Ishikawa (cell line): ENCODE data around the gene S100G.

Experiments used
- CEBPB ChIP-seq: IDR thresholded peaks from 2 replicates; pipeline ENCODE4 v1.6.1; 2012
- CREB1 ChIP-seq: IDR thresholded peaks from 2 replicates; pipeline ENCODE4 v1.6.1; 2012; ENCODE audit warnings: low read depth
- EP300 ChIP-seq: IDR thresholded peaks from 2 replicates; pipeline ENCODE4 v1.6.1; 2012; ENCODE audit warnings: borderline replicate concordance
- TAF1 ChIP-seq: IDR thresholded peaks from 2 replicates; pipeline ENCODE4 v1.6.1; 2012; ENCODE audit warnings: low read depth, mild to moderate bottlenecking
- TEAD4 ChIP-seq: IDR thresholded peaks from 2 replicates; pipeline ENCODE4 v1.6.1; 2012
- ZBTB7A ChIP-seq: IDR thresholded peaks from 2 replicates; pipeline ENCODE4 v1.6.1; 2012; ENCODE audit warnings: low read depth
- TF ChIP-seq, protein P1 (sequence below): IDR thresholded peaks from 2 replicates; pipeline ENCODE4 v1.6.1; 2012; ENCODE audit warnings: low read depth, mild to moderate bottlenecking

DNA sequence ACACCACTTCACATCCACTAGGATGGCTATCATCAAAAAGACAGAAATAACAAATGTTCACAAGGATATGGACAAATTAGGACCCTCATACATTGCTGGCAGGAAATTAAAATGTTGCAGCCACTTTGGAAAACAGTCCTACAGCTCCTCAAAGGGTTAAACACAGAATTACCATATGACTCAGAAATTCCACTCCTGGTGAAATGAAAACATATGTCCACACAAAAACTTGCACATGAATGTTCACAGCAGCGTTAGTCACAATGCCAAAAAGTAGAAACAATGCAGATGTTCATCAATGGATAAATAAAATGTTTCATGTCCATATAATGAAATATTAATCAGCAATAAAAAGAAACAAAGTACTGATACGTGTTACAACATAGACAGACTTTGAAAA lies 15.1 kb downstream of the S100G start:
- TF ChIP-seq, protein P1, sequence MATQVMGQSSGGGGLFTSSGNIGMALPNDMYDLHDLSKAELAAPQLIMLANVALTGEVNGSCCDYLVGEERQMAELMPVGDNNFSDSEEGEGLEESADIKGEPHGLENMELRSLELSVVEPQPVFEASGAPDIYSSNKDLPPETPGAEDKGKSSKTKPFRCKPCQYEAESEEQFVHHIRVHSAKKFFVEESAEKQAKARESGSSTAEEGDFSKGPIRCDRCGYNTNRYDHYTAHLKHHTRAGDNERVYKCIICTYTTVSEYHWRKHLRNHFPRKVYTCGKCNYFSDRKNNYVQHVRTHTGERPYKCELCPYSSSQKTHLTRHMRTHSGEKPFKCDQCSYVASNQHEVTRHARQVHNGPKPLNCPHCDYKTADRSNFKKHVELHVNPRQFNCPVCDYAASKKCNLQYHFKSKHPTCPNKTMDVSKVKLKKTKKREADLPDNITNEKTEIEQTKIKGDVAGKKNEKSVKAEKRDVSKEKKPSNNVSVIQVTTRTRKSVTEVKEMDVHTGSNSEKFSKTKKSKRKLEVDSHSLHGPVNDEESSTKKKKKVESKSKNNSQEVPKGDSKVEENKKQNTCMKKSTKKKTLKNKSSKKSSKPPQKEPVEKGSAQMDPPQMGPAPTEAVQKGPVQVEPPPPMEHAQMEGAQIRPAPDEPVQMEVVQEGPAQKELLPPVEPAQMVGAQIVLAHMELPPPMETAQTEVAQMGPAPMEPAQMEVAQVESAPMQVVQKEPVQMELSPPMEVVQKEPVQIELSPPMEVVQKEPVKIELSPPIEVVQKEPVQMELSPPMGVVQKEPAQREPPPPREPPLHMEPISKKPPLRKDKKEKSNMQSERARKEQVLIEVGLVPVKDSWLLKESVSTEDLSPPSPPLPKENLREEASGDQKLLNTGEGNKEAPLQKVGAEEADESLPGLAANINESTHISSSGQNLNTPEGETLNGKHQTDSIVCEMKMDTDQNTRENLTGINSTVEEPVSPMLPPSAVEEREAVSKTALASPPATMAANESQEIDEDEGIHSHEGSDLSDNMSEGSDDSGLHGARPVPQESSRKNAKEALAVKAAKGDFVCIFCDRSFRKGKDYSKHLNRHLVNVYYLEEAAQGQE, result no peak
- no peak for TF ChIP-seq CREB1
- TF ChIP-seq EP300, result no peak
- no peak for TF ChIP-seq CEBPB
- no peak for TF ChIP-seq TAF1
- TF ChIP-seq ZBTB7A, result no peak
- TF ChIP-seq TEAD4, result no peak
